Dendritic cell treated with granulocyte-macrophage colony-stimulating factor and Interleukin-4, amounts not matched to agents 40 ng/mL and 50 ng/mL, for 4 days (primary cell): ENCODE data around the gene MRPL18.

Experiments
- H3K27ac Mint-ChIP-seq: one replicate; pipeline ENCODE4 v1.8.0; 2022; ENCODE audit warnings: mild to moderate bottlenecking, mixed read lengths
- H3K27me3 Mint-ChIP-seq: one replicate; pipeline ENCODE4 v1.8.0; 2022; ENCODE audit warnings: mild to moderate bottlenecking, mixed read lengths
- H3K36me3 Mint-ChIP-seq: one replicate; pipeline ENCODE4 v1.8.0; 2022; ENCODE audit warnings: low read depth, mixed read lengths
- H3K4me1 Mint-ChIP-seq: one replicate; pipeline ENCODE4 v1.8.0; 2022; ENCODE audit warnings: low read depth, mixed read lengths
- H3K4me3 Mint-ChIP-seq: one replicate; pipeline ENCODE4 v1.8.0; 2022; ENCODE audit warnings: mild to moderate bottlenecking, moderate library complexity, mixed read lengths
- H3K9me3 Mint-ChIP-seq: one replicate; pipeline ENCODE4 v1.8.0; 2022; ENCODE audit warnings: mixed read lengths
- intact Hi-C: fragments of 100-400 bp; cut with micrococcal nuclease; formaldehyde crosslinking; loops from one replicate; pipeline ENCODE4 v1.15.0; 2022

The MRPL18 gene

DNA sequence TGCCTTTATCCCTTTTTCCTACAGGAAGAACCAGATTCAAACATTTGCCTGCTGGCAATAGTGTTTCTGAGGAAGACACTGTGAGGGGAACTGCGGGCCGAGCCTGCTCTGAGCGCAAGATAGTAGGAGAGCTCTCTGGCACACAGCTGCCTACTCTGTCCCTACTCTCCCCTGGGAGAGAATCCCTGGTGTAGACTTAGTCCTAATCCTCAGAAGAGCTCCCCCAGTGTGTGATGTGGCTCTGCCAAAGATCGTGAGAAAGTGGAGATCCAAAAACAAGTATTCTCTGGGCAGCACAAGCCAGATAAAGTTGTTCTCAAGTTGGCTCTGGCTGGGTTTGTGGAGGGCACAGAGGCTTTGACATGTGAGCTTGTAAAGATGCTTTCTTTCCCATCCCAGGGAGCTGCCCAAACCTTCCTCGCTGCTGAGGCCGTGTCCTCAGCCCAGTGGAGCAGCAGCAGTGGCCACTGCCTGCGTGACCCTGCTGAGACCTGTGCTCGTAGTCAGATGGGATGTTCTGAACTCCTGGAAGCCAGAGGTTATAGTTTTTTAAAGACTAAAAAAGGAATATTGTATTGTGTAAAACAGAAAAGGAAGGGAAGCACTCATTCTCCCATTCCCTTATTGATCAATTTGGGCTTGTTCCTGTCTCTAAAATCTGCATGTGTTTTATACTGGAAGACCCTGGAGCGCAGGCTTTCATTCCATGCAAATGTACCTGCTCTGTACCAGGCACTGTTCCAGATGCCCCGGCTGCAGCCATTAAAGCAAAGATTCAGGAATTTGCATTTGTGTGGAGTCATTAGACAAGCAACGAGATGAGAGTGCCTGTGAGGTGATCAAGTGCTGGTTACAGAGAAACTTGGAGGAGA, 40.5 kb downstream of the MRPL18 start:
- H3K4me1 Mint-ChIP-seq, result peaks cover 27% of the 10 kb centered on the region
- H3K27ac Mint-ChIP-seq, result peak overlapping the region; percentile 67
- no peak overlapping the region for H3K4me3 Mint-ChIP-seq
- no peaks in the 10 kb centered on the region for H3K9me3 Mint-ChIP-seq
- H3K27me3 Mint-ChIP-seq, result no peaks in the 10 kb centered on the region
- intact Hi-C loops, result no loop called here
- no peaks in the 10 kb centered on the region for H3K36me3 Mint-ChIP-seq

DNA sequence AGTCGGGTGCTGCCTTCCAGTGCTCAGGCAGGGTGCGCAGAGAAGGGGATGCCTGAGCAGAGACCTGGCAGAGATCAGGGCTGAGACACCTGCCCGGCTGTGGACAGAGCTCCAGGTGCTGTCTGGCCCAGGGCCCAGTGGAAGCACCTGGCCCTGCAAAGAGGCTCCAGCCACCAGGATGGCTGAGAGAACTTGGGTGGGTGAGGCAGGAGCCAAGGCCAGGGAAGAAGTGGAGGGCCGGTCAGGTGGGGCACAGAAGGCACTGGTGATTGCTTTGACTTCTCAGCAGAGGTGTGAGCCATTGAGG, 41.1 kb downstream of the MRPL18 start:
- H3K36me3 Mint-ChIP-seq, result no peaks in the 10 kb centered on the region
- intact Hi-C loops, result no loop called here
- H3K4me1 Mint-ChIP-seq, result peaks cover 27% of the 10 kb centered on the region
- no peak overlapping the region for H3K4me3 Mint-ChIP-seq
- no peak overlapping the region for H3K27ac Mint-ChIP-seq
- no peaks in the 10 kb centered on the region for H3K27me3 Mint-ChIP-seq
- no peaks in the 10 kb centered on the region for H3K9me3 Mint-ChIP-seq

DNA sequence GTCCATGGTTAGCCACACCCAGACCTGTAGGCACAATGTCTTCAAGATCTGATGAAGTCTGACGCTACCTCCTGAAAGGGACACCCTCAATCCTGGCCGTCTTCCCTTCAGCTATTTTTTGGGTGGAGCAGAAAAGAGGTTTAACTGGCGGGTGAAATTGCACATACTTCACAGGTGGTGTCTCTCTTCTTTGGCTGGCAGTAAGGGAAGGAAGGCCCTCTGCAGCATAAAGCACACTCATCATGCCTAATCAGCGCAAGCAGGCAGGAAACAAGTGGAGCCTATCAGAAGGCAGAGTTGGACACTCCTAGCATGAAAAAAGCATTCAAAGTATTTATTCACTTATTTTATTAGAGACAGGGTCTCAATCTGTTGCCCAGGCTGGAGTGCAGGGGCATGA, 42.7 kb downstream of the MRPL18 start:
- H3K27me3 Mint-ChIP-seq, result no peaks in the 10 kb centered on the region
- peaks cover 27% of the 10 kb centered on the region for H3K4me1 Mint-ChIP-seq
- H3K36me3 Mint-ChIP-seq, result no peaks in the 10 kb centered on the region
- intact Hi-C loops, result no loop called here
- H3K4me3 Mint-ChIP-seq, result no peak overlapping the region
- H3K9me3 Mint-ChIP-seq, result no peaks in the 10 kb centered on the region
- H3K27ac Mint-ChIP-seq, result no peak overlapping the region

DNA sequence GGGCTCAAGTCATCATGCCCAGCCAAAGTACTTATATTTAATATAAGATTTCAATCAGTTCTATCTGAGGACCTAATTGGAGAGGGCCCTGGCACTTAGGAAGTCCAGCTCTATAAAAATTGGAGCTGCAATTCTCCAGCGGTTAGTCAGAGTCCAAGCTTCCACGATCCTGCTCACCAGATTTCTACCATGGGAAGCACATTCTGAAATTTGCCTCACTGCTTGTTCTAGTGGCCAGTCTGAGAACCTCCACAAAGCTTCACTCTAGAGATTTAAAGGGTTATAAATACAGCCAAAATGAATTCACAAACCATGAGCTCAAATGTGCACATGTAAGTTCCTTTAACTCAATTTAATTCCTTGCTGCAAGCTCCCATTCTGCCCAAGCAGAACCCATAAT, 43.3 kb downstream of the MRPL18 start:
- no peaks in the 10 kb centered on the region for H3K27me3 Mint-ChIP-seq
- no peak overlapping the region for H3K4me3 Mint-ChIP-seq
- no peaks in the 10 kb centered on the region for H3K9me3 Mint-ChIP-seq
- H3K36me3 Mint-ChIP-seq, result no peaks in the 10 kb centered on the region
- peaks cover 27% of the 10 kb centered on the region for H3K4me1 Mint-ChIP-seq
- intact Hi-C loops, result no loop called here
- no peak overlapping the region for H3K27ac Mint-ChIP-seq

DNA sequence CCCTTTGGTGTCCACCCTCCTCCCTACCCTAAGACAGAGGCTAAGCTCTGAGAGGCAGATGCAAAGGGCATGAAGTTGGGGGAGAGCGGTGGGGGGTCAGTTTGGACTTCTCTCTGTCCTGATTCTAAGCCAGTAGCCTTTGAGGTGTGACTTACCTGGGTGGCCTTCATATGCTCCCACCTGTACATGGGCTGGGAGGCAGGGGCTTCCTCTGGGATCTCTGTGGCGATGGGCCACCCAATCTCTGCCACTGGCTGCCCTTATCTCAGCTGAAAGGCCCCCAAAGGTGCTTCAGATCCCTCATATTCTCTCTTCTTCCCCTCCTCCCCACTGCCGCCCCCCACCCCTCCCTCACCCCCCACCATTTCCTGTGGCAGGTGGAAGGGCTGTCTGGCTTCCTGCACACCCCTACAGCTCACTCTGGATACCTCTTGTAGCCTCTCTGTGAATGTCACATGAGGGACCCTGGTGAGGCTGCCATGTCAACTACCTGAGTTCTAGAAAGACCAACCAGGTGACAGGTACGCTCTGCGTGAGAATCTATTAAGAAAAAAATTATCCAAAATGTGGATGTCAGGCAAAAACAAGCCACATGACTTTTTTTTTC, 43.8 kb downstream of the MRPL18 start:
- H3K36me3 Mint-ChIP-seq, result no peaks in the 10 kb centered on the region
- H3K4me1 Mint-ChIP-seq, result peaks cover 27% of the 10 kb centered on the region
- H3K27ac Mint-ChIP-seq, result no peak overlapping the region
- intact Hi-C loops, result no loop called here
- H3K4me3 Mint-ChIP-seq, result no peak overlapping the region
- H3K27me3 Mint-ChIP-seq, result no peaks in the 10 kb centered on the region
- H3K9me3 Mint-ChIP-seq, result no peaks in the 10 kb centered on the region

DNA sequence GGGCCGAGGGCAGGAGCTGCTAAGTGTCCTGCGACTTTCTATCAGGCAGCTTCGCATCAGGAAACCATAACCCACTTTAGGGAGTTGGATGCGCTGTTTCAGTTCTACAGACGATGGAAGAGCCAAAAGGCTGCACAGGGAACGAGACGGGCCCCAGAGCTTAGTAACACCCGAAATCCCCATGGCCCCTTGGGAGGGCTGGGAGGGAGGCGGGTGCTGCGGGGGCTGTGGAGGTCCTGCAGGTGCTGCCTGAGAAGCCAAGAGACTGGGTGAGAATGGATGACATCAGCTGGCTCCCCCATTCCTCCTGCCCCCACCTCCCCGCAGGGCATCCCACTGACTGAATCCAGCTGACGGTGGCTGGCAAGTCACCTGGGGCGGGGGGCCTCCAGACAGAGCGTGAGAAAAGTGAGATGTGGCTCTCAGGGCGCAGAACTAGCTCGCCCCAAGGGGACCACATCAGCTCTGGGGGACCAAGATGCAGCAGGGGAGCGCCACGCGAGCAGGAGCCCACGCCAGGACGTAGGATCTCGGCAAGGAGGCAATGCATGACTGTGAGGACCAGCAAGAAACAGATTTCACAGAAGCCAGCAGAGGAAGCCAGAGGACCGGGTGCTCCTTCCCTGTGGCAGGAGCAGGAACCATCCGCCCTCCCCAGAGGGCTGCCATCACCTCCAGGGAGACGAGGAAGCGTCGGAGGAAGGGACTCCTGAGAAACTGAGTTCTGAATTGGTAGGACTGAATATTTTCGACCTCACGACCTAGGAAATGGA, 46.6 kb downstream of the MRPL18 start:
- Mint-ChIP-seq H3K4me1 (peaks cover 3% of the 10 kb centered on the region), H3K4me3 (no peak overlapping the region), H3K27ac (no peak overlapping the region), H3K9me3 (peaks cover 4% of the 10 kb centered on the region), H3K27me3 (no peaks in the 10 kb centered on the region), H3K36me3 (no peaks in the 10 kb centered on the region)
- intact Hi-C loops, result no loop called here

DNA sequence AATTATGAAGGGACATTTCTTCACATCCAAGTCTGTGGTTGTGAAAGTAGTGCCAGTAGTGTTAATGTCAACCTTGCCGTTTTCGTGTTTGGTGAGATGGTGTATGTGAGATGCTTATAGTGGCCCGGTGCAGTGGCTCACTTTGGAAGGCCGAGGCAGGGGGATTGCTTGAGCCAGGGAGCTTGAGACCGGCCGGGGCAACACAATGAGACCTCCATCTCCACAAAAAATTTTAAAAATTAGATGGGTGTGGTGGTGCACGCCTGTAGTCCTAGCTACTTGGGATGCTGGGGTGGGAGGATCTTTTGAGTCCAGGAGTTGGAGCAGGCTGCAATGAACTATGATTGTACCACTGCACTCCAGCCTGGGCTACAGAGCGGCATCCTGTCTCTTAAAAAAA, 47.2 kb downstream of the MRPL18 start:
- H3K36me3 Mint-ChIP-seq, result no peaks in the 10 kb centered on the region
- no peak overlapping the region for H3K4me3 Mint-ChIP-seq
- no peak overlapping the region for H3K27ac Mint-ChIP-seq
- H3K27me3 Mint-ChIP-seq, result no peaks in the 10 kb centered on the region
- intact Hi-C loops, result no loop called here
- H3K4me1 Mint-ChIP-seq, result peaks cover 5% of the 10 kb centered on the region
- H3K9me3 Mint-ChIP-seq, result peaks cover 8% of the 10 kb centered on the region

DNA sequence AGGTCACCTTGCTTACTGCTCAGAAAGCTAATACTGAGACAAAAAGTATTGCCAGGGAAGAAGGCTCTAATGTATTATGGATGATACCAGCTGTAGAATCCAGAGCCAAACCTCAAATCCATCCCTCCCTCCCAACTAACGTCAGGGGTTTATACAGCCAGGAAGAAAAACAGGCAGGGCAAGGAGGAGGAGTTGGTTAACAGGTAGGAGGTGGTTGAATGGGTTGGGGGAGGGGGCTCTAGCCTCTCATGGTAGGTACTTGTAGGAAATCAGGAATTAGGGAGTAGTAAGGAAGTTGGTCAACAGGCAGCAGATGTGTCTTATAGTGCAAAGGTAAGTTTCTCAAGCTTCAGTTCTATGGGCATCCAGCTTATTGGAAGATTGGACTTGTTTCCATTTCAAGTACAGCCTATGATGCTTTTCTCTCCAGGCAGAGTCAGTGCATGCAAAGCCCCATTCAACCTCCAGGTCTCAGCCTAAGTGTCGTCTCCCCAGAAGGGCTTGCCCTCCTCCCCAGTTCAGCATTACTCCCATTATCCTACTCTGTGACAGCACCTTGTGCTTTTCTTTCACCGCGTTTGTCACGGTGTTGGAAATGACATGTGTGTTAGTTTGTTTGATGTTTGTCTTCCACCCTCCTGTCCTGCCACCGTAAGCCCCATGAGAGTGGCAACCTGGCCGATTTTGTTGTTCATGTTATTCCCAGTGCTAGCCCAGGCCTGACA, 47.9 kb downstream of the MRPL18 start:
- Mint-ChIP-seq H3K36me3 (no peaks in the 10 kb centered on the region), H3K9me3 (peaks cover 8% of the 10 kb centered on the region), H3K27me3 (no peaks in the 10 kb centered on the region), H3K4me3 (no peak overlapping the region), H3K27ac (no peak overlapping the region), H3K4me1 (peaks cover 5% of the 10 kb centered on the region)
- intact Hi-C loops, result no loop called here

DNA sequence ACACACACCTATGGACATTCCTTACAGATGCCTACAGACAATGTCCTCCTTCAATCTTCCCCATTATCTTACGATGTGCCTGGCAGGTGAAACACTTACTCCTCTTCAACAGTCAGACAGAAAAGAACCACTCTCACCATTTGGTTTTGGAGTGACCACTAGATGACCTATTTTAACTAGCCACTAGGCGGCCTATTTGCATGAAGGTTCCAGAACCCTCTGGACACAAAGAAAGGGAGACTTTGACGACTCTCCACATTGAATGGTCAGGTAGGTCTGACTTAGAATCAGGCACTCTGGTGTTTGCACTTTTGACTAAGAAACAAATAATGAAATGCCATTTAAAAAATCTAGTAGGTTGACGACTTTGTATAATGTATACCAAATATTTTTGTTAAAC, 51.8 kb downstream of the MRPL18 start:
- no peak overlapping the region for H3K27ac Mint-ChIP-seq
- no peak overlapping the region for H3K4me3 Mint-ChIP-seq

DNA sequence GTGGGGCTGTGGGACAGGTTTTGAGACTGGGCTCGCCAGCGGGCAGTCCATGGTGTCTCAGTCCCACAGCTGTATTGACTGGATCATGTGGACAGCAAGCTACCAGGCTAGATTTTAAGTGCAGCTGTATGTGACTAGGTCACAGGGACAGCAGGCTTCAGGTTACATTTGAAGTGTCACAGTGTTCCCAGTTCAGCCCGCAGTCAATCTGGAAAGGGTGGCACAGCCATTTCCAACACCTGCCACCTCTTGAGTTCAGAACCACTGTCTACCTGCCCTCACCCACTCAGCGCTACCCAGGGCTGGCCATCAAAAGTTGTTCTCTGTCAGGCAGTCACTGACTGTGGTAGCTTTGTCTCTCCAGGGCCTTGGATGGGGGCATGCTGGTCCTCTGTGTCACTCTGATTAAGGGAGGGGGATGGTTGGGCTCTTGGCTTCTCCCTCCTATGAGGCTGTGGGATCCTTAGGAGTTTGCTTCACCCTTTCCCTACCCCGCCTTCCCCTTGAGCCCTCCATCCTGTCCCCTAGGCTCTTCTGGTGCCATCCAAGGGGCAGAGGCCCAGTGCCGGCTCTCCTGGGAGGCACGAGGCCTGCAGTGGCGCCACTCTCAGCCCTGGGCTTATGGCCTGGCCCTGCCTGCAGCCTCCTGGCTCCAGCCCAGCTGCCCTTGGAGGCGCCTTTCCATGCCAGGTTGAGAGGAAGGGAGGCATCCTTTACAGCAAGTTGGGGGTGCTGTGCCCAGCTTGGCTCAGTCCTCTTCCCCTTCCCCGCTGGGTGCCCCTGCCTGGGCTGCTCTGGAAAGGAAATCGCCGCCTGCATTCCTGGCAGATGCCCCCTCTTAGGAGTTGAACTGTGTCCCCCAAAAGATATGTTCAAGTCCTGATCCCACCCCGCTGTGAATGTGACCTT, 54.7 kb downstream of the MRPL18 start:
- peaks cover 35% of the 10 kb centered on the region for H3K9me3 Mint-ChIP-seq
- no peak overlapping the region for H3K4me3 Mint-ChIP-seq
- intact Hi-C loops, result no loop called here
- no peaks in the 10 kb centered on the region for H3K27me3 Mint-ChIP-seq
- H3K36me3 Mint-ChIP-seq, result no peaks in the 10 kb centered on the region
- peaks cover 10% of the 10 kb centered on the region for H3K4me1 Mint-ChIP-seq
- H3K27ac Mint-ChIP-seq, result no peak overlapping the region

More for the DNA sequence above, 51.8 kb downstream of the MRPL18 start:
- no peaks in the 10 kb centered on the region for H3K27me3 Mint-ChIP-seq
- H3K9me3 Mint-ChIP-seq, result peaks cover 8% of the 10 kb centered on the region
- intact Hi-C loops, result no loop called here
- H3K4me1 Mint-ChIP-seq, result peaks cover 5% of the 10 kb centered on the region
- H3K36me3 Mint-ChIP-seq, result no peaks in the 10 kb centered on the region
